H9 (cell line): ENCODE measurements around the gene MVP. TPM values are rescaled to one million over a fixed set of nuclear protein-coding genes. Genes with fewer than 3 reads are reported as not detected.

Experiments
- DNase-seq: peaks from one replicate; pipeline ENCODE4 v3.0.0-alpha.2; 2017
- H2AFZ ChIP-seq: one replicate; pipeline ENCODE4 v1.6.1; 2013; ENCODE audit warnings: mild to moderate bottlenecking, low read length, control low read depth, moderate library complexity
- H2AK5ac ChIP-seq: 2 replicates; pipeline ENCODE4 v1.6.1; 2013; ENCODE audit warnings: low read length, control low read depth, mixed read lengths; ENCODE audit not compliant: insufficient read length
- H2BK120ac ChIP-seq: one replicate; pipeline ENCODE4 v1.6.1; 2013; ENCODE audit warnings: low read depth, mild to moderate bottlenecking, low read length, control low read depth, inconsistent platforms; ENCODE audit not compliant: poor library complexity, severe bottlenecking
- H2BK12ac ChIP-seq: 2 replicates; pipeline ENCODE4 v1.6.1; 2013; ENCODE audit warnings: low read length, control low read depth, mixed read lengths, low read depth; ENCODE audit not compliant: insufficient read length
- H2BK15ac ChIP-seq: 2 replicates; pipeline ENCODE4 v1.6.1; 2013; ENCODE audit warnings: low read depth, low read length, control low read depth
- H2BK20ac ChIP-seq: one replicate; pipeline ENCODE4 v1.6.1; 2013; ENCODE audit warnings: low read depth, mild to moderate bottlenecking, low read length, control low read depth, inconsistent platforms; ENCODE audit not compliant: poor library complexity, severe bottlenecking
- H2BK5ac ChIP-seq: 2 replicates; pipeline ENCODE4 v1.6.1; 2013; ENCODE audit warnings: low read length, control low read depth, mixed read lengths; ENCODE audit not compliant: insufficient read length
- H3K14ac ChIP-seq: 2 replicates; pipeline ENCODE4 v1.6.1; 2013; ENCODE audit warnings: low read length, control low read depth; ENCODE audit not compliant: insufficient read depth
- H3K18ac ChIP-seq: 2 replicates; pipeline ENCODE4 v1.6.1; 2013; ENCODE audit warnings: low read depth, mild to moderate bottlenecking, mixed read lengths, low read length, control low read depth; ENCODE audit not compliant: insufficient read length
- H3K23ac ChIP-seq: 2 replicates; pipeline ENCODE4 v1.6.1; 2013; ENCODE audit warnings: low read length, control low read depth, mixed read lengths, low read depth; ENCODE audit not compliant: insufficient read length
- H3K23me2 ChIP-seq: 2 replicates; pipeline ENCODE4 v1.6.1; 2013; ENCODE audit warnings: low read depth, mild to moderate bottlenecking, mixed read lengths, low read length, control low read depth; ENCODE audit not compliant: insufficient read length, poor library complexity, severe bottlenecking
- H3K27ac ChIP-seq: 2 replicates; pipeline ENCODE4 v1.5.1; 2013; ENCODE audit warnings: low read length, control low read depth, mixed read lengths, low read depth; ENCODE audit not compliant: insufficient read length
- H3K27me3 ChIP-seq: 2 replicates; pipeline ENCODE4 v1.6.1; 2013; ENCODE audit warnings: low read length, control low read depth, inconsistent platforms; ENCODE audit not compliant: insufficient read depth
- H3K4ac ChIP-seq: 2 replicates; pipeline ENCODE4 v1.6.1; 2013; ENCODE audit warnings: low read depth, mild to moderate bottlenecking, control low read depth, inconsistent platforms, low read length, moderate library complexity
- H3K4me1 ChIP-seq: 2 replicates; pipeline ENCODE4 v1.6.1; 2013; ENCODE audit warnings: low read length, control low read depth, inconsistent platforms; ENCODE audit not compliant: insufficient read depth
- H3K4me2 ChIP-seq: 2 replicates; pipeline ENCODE4 v1.6.1; 2013; ENCODE audit warnings: low read length, control low read depth, mixed read lengths; ENCODE audit not compliant: insufficient read length, insufficient read depth
- H3K56ac ChIP-seq: 2 replicates; pipeline ENCODE4 v1.6.1; 2013; ENCODE audit warnings: low read depth, mild to moderate bottlenecking, mixed read lengths, low read length, control low read depth; ENCODE audit not compliant: insufficient read length
- H3K79me1 ChIP-seq: 2 replicates; pipeline ENCODE4 v1.6.1; 2013; ENCODE audit warnings: low read depth, mild to moderate bottlenecking, moderate library complexity, low read length, control low read depth, inconsistent platforms; ENCODE audit not compliant: insufficient read depth, poor library complexity, severe bottlenecking
- H3K79me2 ChIP-seq: 2 replicates; pipeline ENCODE4 v1.6.1; 2013; ENCODE audit warnings: low read length, control low read depth, inconsistent platforms; ENCODE audit not compliant: insufficient read depth
- H3K9ac ChIP-seq: 2 replicates; pipeline ENCODE4 v1.6.1; 2013; ENCODE audit warnings: low read length, control low read depth, mixed read lengths; ENCODE audit not compliant: insufficient read length; ENCODE audit errors: extremely low read depth
- H3K9me3 ChIP-seq: one replicate; pipeline ENCODE4 v1.6.1; 2013; ENCODE audit warnings: low read depth, low read length, inconsistent platforms; ENCODE audit not compliant: control insufficient read depth
- H3T11ph ChIP-seq: one replicate; pipeline ENCODE4 v1.6.1; 2013; ENCODE audit warnings: mild to moderate bottlenecking, low read length, control low read depth, inconsistent platforms
- H4K20me1 ChIP-seq: one replicate; pipeline ENCODE4 v1.6.1; 2013; ENCODE audit not compliant: control insufficient read depth, insufficient read length, insufficient read depth
- H4K5ac ChIP-seq: 2 replicates; pipeline ENCODE4 v1.6.1; 2013; ENCODE audit warnings: low read depth, mild to moderate bottlenecking, mixed read lengths, low read length, control low read depth; ENCODE audit not compliant: insufficient read length
- H4K8ac ChIP-seq: replicated peaks from 2 replicates; pipeline ENCODE4 v1.6.1; 2013; ENCODE audit warnings: low read length, control low read depth, mixed read lengths, low read depth; ENCODE audit not compliant: insufficient read length
- H4K91ac ChIP-seq: 2 replicates; pipeline ENCODE4 v1.6.1; 2013; ENCODE audit warnings: low read depth, mild to moderate bottlenecking, moderate library complexity, mixed read lengths, low read length, control low read depth; ENCODE audit not compliant: insufficient read length
- H3K27ac Mint-ChIP-seq, 3 experiments: 2 replicates in 2 of 3; 3 replicates in 1 of 3; pipeline ENCODE4 v1.8.0; 2020 to 2021; ENCODE audit warnings: mixed read lengths in 3 of 3, mild to moderate bottlenecking in 1 of 3, moderate library complexity in 1 of 3
- H3K27me3 Mint-ChIP-seq: 2 replicates; pipeline ENCODE4 v1.8.0; 2021; ENCODE audit warnings: low read depth, mild to moderate bottlenecking, moderate library complexity, mixed read lengths
- H3K36me3 Mint-ChIP-seq, 3 experiments: 2 replicates in 2 of 3; 3 replicates in 1 of 3; pipeline ENCODE4 v1.8.0; 2020 to 2021; ENCODE audit warnings: low read depth in 3 of 3, mixed read lengths in 3 of 3; ENCODE audit not compliant: insufficient read depth in 1 of 3
- H3K4me1 Mint-ChIP-seq, 2 experiments: 2 replicates each; pipeline ENCODE4 v1.8.0; 2020; ENCODE audit warnings: mixed read lengths in 2 of 2
- H3K4me3 Mint-ChIP-seq, 2 experiments: 2 replicates in 1 of 2; 3 replicates in 1 of 2; pipeline ENCODE4 v1.8.0; 2020 to 2021; ENCODE audit warnings: mild to moderate bottlenecking in 2 of 2, mixed read lengths in 2 of 2, moderate library complexity in 1 of 2
- H3K9me3 Mint-ChIP-seq, 2 experiments: 2 replicates in 1 of 2; 3 replicates in 1 of 2; pipeline ENCODE4 v1.8.0; 2020; ENCODE audit warnings: mild to moderate bottlenecking in 2 of 2, mixed read lengths in 2 of 2, moderate library complexity in 1 of 2
- CTCF ChIP-seq: fragments of 200-600 bp; sonication (generic); conservative IDR thresholded peaks from 3 replicates; pipeline ENCODE4 v1.8.0; 2021; ENCODE audit warnings: antibody characterized with exemption, mild to moderate bottlenecking
- WGBS: extraction: QIAGEN DNeasy Blood & Tissue Kit; methylation state at CpG from one replicate; pipeline ENCODE4 v1.1.7; 2013; ENCODE audit warnings: missing lambda C conversion rate, low lambda C conversion rate, mixed read lengths; ENCODE audit not compliant: insufficient read length; ENCODE audit errors: extremely low coverage; 5-methylcytosine and 5-hydroxymethylcytosine counted together
- total RNA-seq: library from RNA; stranded (reverse); gene quantifications from 2 replicates; pipeline ENCODE4 v1.2.1, GENCODE V29; 2021

The MVP gene
- total RNA-seq, 1 experiment from 2014 or later = 3.1 TPM

- no peak overlapping the region for H2AK5ac ChIP-seq
Measured at GRCh38 chr16:29893553-29893952, 73.3 kb downstream of the MVP start.

More at GRCh38 chr16:29893553-29893952, 73.3 kb downstream of the MVP start:
- H2BK12ac ChIP-seq = no peak overlapping the region
- H4K91ac ChIP-seq = no peak overlapping the region
- no peaks in the 10 kb centered on the region for H3K79me1 ChIP-seq
- H3K27ac Mint-ChIP-seq = 0 out of 7 replicates have a peak overlapping the region, but pooled peaks of 1 of the 3 experiments have one; percentile 42
- H3K79me2 ChIP-seq = no peaks in the 10 kb centered on the region
- no peak overlapping the region; a peak in 1 of 5 replicates for H3K4me3 Mint-ChIP-seq
- no peak overlapping the region for H3K27ac ChIP-seq
- no peak overlapping the region for H2BK5ac ChIP-seq
- H3K27me3 Mint-ChIP-seq = no peaks in the 10 kb centered on the region
- H3K9me3 Mint-ChIP-seq = no peaks in the 10 kb centered on the region; a peak in 1 of 5 replicates
- H3K4me1 ChIP-seq = no peaks in the 10 kb centered on the region; the same call in 1 of the 2 replicates
- no peak overlapping the region for H2AFZ ChIP-seq
- no peak overlapping the region for H3T11ph ChIP-seq
- H4K8ac ChIP-seq = no peak overlapping the region
- no peak overlapping the region for H2BK120ac ChIP-seq
- peaks cover 4% of the 10 kb centered on the region for H3K23me2 ChIP-seq
- peaks cover 18% of the 10 kb centered on the region in 2 experiments for H3K4me1 Mint-ChIP-seq
- H3K9ac ChIP-seq = no peak overlapping the region
- H3K4me2 ChIP-seq = no peak overlapping the region
- H4K20me1 ChIP-seq = no peaks in the 10 kb centered on the region
- H3K36me3 Mint-ChIP-seq = peaks cover 9 to 34% (median 26%) of the 10 kb centered on the region in 3 experiments; a peak in 6 of 7 replicates
- H4K5ac ChIP-seq = no peak overlapping the region
- H3K14ac ChIP-seq = no peak overlapping the region
- no peak overlapping the region for H3K18ac ChIP-seq
- DNase-seq = no peak
- no peak overlapping the region for H2BK15ac ChIP-seq
- no CpG with 5 or more reads among the region's 3 CpGs for WGBS
- no peaks in the 10 kb centered on the region for H3K9me3 ChIP-seq
- H3K27me3 ChIP-seq = no peaks in the 10 kb centered on the region
- no peak for TF ChIP-seq CTCF
- H3K4ac ChIP-seq = no peak overlapping the region
- no peak overlapping the region for H2BK20ac ChIP-seq
- no peak overlapping the region for H3K23ac ChIP-seq
- H3K56ac ChIP-seq = no peak overlapping the region
